Caco-2 (cell line): Measurements from ENCODE around the gene ANKMY1. TPM values are rescaled to one million over a fixed set of nuclear protein-coding genes. Genes with fewer than 3 reads are reported as not detected.

ENCODE experiments used
- BruUV-seq: library from RNA; stranded (reverse); fragments of 400-500 nt; replicated peaks from 2 replicates; lab custom pipeline; 2021; lab: Mats Ljungman, UMichigan
- CTCF ChIA-PET: fragments of 300-600 bp; sonication (Branson Sonifier 250); formaldehyde crosslinking; loops from one replicate; lab custom pipeline; 2022; ENCODE audit warnings: antibody characterized with exemption; lab: Charles Lee
- POLR2A ChIA-PET: fragments of 300-600 bp; sonication (Branson Sonifier 250); formaldehyde crosslinking; loops from one replicate; lab custom pipeline; 2022; ENCODE audit warnings: antibody characterized with exemption; lab: Charles Lee
- DNase-seq, 2 experiments: peaks; one replicate each; pipeline versions ENCODE4 v3.0.0 to v3.0.0-alpha.2; 2020 to 2022
- H3K27me3 ChIP-seq: replicated peaks from 2 replicates; pipeline ENCODE4 v1.6.0; 2011; ENCODE audit warnings: low read length; ENCODE audit not compliant: control insufficient read depth, insufficient read depth
- H3K36me3 ChIP-seq: 2 replicates; pipeline ENCODE4 v1.5.1; 2011; ENCODE audit warnings: low read length; ENCODE audit not compliant: control insufficient read depth, insufficient read depth
- H3K4me1 ChIP-seq: fragments of 250-450 bp; sonication (Bioruptor Pico); 2 replicates; pipeline ENCODE4 v1.5.1; 2020; ENCODE audit warnings: mild to moderate bottlenecking
- H3K4me3 ChIP-seq: 2 replicates; pipeline ENCODE4 v1.5.1; 2011; ENCODE audit warnings: low read depth, mild to moderate bottlenecking, control low read depth, low read length
- H3K9me3 ChIP-seq: fragments of 250-450 bp; sonication (Bioruptor Pico); 2 replicates; pipeline ENCODE4 v1.5.1; 2020; ENCODE audit warnings: mild to moderate bottlenecking, moderate library complexity
- H3K27ac Mint-ChIP-seq: one replicate; pipeline ENCODE4 v1.8.0; 2022; ENCODE audit warnings: mixed read lengths; ENCODE audit not compliant: unreplicated experiment
- H3K27me3 Mint-ChIP-seq: one replicate; pipeline ENCODE4 v1.8.0; 2022; ENCODE audit warnings: mixed read lengths; ENCODE audit not compliant: insufficient read depth, unreplicated experiment
- H3K36me3 Mint-ChIP-seq: one replicate; pipeline ENCODE4 v1.8.0; 2022; ENCODE audit warnings: mild to moderate bottlenecking, mixed read lengths; ENCODE audit not compliant: insufficient read depth, unreplicated experiment
- H3K4me1 Mint-ChIP-seq: one replicate; pipeline ENCODE4 v1.8.0; 2022; ENCODE audit warnings: low read depth, mixed read lengths; ENCODE audit not compliant: unreplicated experiment
- H3K4me3 Mint-ChIP-seq: one replicate; pipeline ENCODE4 v1.8.0; 2022; ENCODE audit warnings: mild to moderate bottlenecking, moderate library complexity, mixed read lengths; ENCODE audit not compliant: unreplicated experiment
- H3K9me3 Mint-ChIP-seq: one replicate; pipeline ENCODE4 v1.8.0; 2022; ENCODE audit warnings: mixed read lengths; ENCODE audit not compliant: unreplicated experiment
- intact Hi-C: fragments of 100-400 bp; cut with micrococcal nuclease; formaldehyde crosslinking; loops from one replicate; pipeline ENCODE4 v1.10.0; 2022; ENCODE audit not compliant: unreplicated experiment
- total RNA-seq: library from RNA; stranded (reverse); gene quantifications from 2 replicates; pipeline ENCODE4 v1.2.3, GENCODE V29; 2022
- TF ChIP-seq, protein P1 (sequence below), 2 experiments: fragments of 200-600 bp in 1 of 2; IDR thresholded peaks; 1 replicate in 1 of 2; 2 replicates in 1 of 2; pipeline versions ENCODE4 v1.5.1 to v1.8.0; 2011 to 2022; ENCODE audit warnings: antibody characterized with exemption in 1 of 2, control low read depth in 1 of 2, inconsistent platforms in 1 of 2, low read depth in 1 of 2, low read length in 1 of 2, mild to moderate bottlenecking in 1 of 2, moderate library complexity in 1 of 2; ENCODE audit not compliant: insufficient read depth in 1 of 2, severe bottlenecking in 1 of 2, unreplicated experiment in 1 of 2

The ANKMY1 gene
- total RNA-seq, 1 experiment from 2014 or later, result 12.2 TPM

DNA sequence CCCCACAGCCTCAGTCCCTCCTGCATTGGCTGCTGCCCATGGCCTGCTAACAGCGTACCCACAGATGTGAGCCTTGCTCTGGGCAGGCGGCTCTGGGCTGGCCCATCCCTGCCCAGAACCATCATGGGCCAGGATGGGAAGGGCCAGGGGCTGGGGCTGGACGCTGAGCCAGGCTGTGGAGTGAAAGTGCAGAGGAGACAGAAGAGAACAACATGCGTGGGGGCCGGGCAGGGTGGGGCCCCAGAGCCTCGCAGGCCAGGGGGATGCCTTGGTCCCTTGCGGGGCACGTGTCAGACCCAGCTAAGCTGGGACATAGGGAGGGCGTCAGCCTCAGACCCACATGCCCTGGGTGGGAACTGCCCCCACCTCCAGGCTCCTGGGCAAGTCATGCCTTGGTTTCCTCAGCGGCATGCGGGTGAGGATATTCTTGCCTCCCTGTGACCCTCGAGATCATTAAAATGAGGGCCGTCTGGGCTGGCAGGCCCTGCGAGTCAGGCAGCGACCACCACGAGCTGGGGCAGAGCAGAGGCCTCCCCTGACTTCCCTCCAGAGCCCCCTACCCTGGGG, 95.0 kb downstream of the ANKMY1 start:
- H3K36me3 ChIP-seq, result no peaks in the 10 kb centered on the region; the same call in none of the 2 replicates
- TF ChIP-seq, protein P1, sequence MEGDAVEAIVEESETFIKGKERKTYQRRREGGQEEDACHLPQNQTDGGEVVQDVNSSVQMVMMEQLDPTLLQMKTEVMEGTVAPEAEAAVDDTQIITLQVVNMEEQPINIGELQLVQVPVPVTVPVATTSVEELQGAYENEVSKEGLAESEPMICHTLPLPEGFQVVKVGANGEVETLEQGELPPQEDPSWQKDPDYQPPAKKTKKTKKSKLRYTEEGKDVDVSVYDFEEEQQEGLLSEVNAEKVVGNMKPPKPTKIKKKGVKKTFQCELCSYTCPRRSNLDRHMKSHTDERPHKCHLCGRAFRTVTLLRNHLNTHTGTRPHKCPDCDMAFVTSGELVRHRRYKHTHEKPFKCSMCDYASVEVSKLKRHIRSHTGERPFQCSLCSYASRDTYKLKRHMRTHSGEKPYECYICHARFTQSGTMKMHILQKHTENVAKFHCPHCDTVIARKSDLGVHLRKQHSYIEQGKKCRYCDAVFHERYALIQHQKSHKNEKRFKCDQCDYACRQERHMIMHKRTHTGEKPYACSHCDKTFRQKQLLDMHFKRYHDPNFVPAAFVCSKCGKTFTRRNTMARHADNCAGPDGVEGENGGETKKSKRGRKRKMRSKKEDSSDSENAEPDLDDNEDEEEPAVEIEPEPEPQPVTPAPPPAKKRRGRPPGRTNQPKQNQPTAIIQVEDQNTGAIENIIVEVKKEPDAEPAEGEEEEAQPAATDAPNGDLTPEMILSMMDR (IDR thresholded peaks at IDR 0.05; ENCODE audit: insufficient read depth in 1 of 2, low read depth in 1 of 2, low read length in 1 of 2, severe bottlenecking in 1 of 2, unreplicated experiment in 1 of 2), result no peak
- ChIA-PET POLR2A (no interaction called here), CTCF (no interaction called here)
- Mint-ChIP-seq H3K27ac (no peak overlapping the region), H3K27me3 (no peaks in the 10 kb centered on the region), H3K4me1 (no peaks in the 10 kb centered on the region), H3K9me3 (no peaks in the 10 kb centered on the region), H3K36me3 (peaks cover 6% of the 10 kb centered on the region), H3K4me3 (no peak overlapping the region)
- no peak overlapping the region for H3K4me3 ChIP-seq
- no peaks in the 10 kb centered on the region for H3K27me3 ChIP-seq
- H3K9me3 ChIP-seq, result no peaks in the 10 kb centered on the region
- no TSS peak for BruUV-seq
- H3K4me1 ChIP-seq, result peaks cover 14% of the 10 kb centered on the region
- intact Hi-C loops, result no loop called here
- DNase-seq, result no peak

DNA sequence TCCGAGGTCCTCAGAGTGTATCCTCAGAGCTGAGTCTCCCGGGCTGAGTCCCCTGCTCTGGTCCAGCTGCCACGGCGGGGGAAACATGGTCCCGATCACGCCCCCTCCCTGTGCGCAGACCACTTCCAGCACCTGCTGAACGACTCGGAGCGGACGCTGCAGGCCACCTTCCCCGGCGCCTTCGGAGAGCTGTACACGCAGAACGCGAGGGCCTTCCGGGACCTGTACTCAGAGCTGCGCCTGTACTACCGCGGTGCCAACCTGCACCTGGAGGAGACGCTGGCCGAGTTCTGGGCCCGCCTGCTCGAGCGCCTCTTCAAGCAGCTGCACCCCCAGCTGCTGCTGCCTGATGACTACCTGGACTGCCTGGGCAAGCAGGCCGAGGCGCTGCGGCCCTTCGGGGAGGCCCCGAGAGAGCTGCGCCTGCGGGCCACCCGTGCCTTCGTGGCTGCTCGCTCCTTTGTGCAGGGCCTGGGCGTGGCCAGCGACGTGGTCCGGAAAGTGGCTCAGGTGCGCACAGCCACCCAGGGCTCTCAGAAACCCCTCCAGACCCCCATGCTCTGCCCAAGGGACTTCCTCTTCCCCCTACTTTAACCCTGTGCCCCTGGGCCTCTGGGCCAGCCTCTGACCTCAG, 95.6 kb downstream of the ANKMY1 start:
- intact Hi-C loops, result no loop called here
- H3K4me3 ChIP-seq, result no peak overlapping the region
- Mint-ChIP-seq H3K27ac (no peak overlapping the region), H3K4me1 (no peaks in the 10 kb centered on the region), H3K36me3 (peaks cover 6% of the 10 kb centered on the region), H3K27me3 (no peaks in the 10 kb centered on the region), H3K4me3 (no peak overlapping the region), H3K9me3 (no peaks in the 10 kb centered on the region)
- CTCF ChIA-PET, result no interaction called here
- POLR2A ChIA-PET, result no interaction called here
- no peaks in the 10 kb centered on the region for H3K27me3 ChIP-seq
- no peak for DNase-seq
- no TSS peak for BruUV-seq
- TF ChIP-seq, protein P1 (IDR thresholded peaks at IDR 0.05; ENCODE audit: insufficient read depth in 1 of 2, low read depth in 1 of 2, low read length in 1 of 2, severe bottlenecking in 1 of 2, unreplicated experiment in 1 of 2), result no peak
- H3K4me1 ChIP-seq, result peaks cover 20% of the 10 kb centered on the region
- no peaks in the 10 kb centered on the region for H3K9me3 ChIP-seq
- no peaks in the 10 kb centered on the region; the same call in none of the 2 replicates for H3K36me3 ChIP-seq

DNA sequence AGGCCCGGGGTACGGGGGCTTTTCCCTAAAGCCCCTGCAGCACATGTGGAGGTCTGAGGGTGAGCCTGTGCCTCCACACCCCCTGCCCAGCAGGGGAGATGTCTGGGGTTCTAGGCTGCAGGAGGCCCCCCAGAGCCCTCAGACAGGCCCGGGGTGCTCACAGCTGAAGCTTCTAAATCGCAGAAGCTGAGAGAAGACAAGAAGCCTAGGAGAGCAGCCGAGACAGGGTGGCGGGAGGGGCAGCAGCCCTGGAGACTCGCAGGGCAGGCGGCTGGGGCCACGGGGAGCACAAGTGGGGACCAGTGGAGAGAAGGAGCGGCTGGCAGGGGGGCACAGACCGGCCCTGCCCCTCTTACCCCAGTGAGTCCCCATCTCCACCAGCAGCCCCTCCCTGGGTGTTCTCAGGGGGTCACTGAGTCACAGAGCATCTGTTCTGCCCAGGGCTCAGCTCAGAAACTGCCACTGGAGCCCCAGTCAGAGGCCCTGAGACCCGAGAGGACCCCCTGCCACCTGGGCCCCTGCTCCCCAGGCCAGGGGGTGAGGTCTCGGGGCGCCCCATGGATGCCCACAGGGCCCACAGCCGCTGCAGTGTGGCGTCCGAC, 96.2 kb downstream of the ANKMY1 start:
- H3K27ac Mint-ChIP-seq, result no peak overlapping the region
- Histone ChIP-seq H3K9me3 (no peaks in the 10 kb centered on the region), H3K4me3 (no peak overlapping the region), H3K4me1 (peaks cover 26% of the 10 kb centered on the region), H3K36me3 (no peaks in the 10 kb centered on the region; the same call in none of the 2 replicates), H3K27me3 (no peaks in the 10 kb centered on the region)
- H3K27me3 Mint-ChIP-seq, result no peaks in the 10 kb centered on the region
- no TSS peak for BruUV-seq
- TF ChIP-seq, protein P1 (IDR thresholded peaks at IDR 0.05; ENCODE audit: insufficient read depth in 1 of 2, low read depth in 1 of 2, low read length in 1 of 2, severe bottlenecking in 1 of 2, unreplicated experiment in 1 of 2), result no peak
- POLR2A ChIA-PET, result no interaction called here
- peaks cover 6% of the 10 kb centered on the region for H3K36me3 Mint-ChIP-seq
- H3K4me1 Mint-ChIP-seq, result no peaks in the 10 kb centered on the region
- DNase-seq, result peak in 1 of 2 experiments; percentile 15
- H3K9me3 Mint-ChIP-seq, result no peaks in the 10 kb centered on the region
- no peak overlapping the region for H3K4me3 Mint-ChIP-seq
- CTCF ChIA-PET, result no interaction called here
- intact Hi-C loops, result no loop called here
